Activated CD4-positive, alpha-beta T cell treated with anti-CD3 and anti-CD28 coated beads for 36 hours (primary cell): Measurements from ENCODE around the gene STARD5. TPM values are rescaled to one million over a fixed set of nuclear protein-coding genes. Genes with fewer than 3 reads are reported as not detected.

Source experiments
- ATAC-seq: fragments of 200-7000 bp; cut with Tn5 transposase; one replicate; pipeline ENCODE4 v1.10.0; 2021; ENCODE audit warnings: mild to moderate bottlenecking, moderate library complexity
- CTCF ChIA-PET: fragments of 350-600 bp; sonication (Branson Sonifier 250); formaldehyde crosslinking; loops from one replicate; lab custom pipeline; 2021; ENCODE audit warnings: antibody characterized with exemption; lab: Charles Lee
- POLR2A ChIA-PET: fragments of 350-600 bp; sonication (Branson Sonifier 250); formaldehyde crosslinking; loops from one replicate; lab custom pipeline; 2021; ENCODE audit warnings: antibody characterized with exemption, inconsistent platforms; lab: Charles Lee
- DNase-seq: peaks from one replicate; pipeline ENCODE4 v3.0.0-alpha.2; 2020
- H3K27ac Mint-ChIP-seq: one replicate; pipeline ENCODE4 v1.8.0; 2021; ENCODE audit warnings: mixed read lengths
- H3K27me3 Mint-ChIP-seq: one replicate; pipeline ENCODE4 v1.8.0; 2021; ENCODE audit warnings: mixed read lengths
- H3K36me3 Mint-ChIP-seq: one replicate; pipeline ENCODE4 v1.8.0; 2021; ENCODE audit warnings: low read depth, mixed read lengths
- H3K4me1 Mint-ChIP-seq: one replicate; pipeline ENCODE4 v1.8.0; 2021; ENCODE audit warnings: mixed read lengths
- H3K4me3 Mint-ChIP-seq: one replicate; pipeline ENCODE4 v1.8.0; 2021; ENCODE audit warnings: mild to moderate bottlenecking, moderate library complexity, mixed read lengths
- H3K9me3 Mint-ChIP-seq: one replicate; pipeline ENCODE4 v1.8.0; 2021; ENCODE audit warnings: low read depth, mixed read lengths
- intact Hi-C, 2 experiments: fragments of 100-400 bp; cut with DNase I in 1 of 2; cut with micrococcal nuclease in 1 of 2; formaldehyde crosslinking; loops; one replicate each; pipeline versions ENCODE4 v1.14.2 to v1.15.1; 2022 to 2024; cut with DNase I, micrococcal nuclease
- total RNA-seq, 2 experiments: library from RNA; stranded (reverse); gene quantifications; one replicate each; pipeline ENCODE4 v1.2.3, GENCODE V29; 2021

Gene STARD5
- total RNA-seq, 2 experiments from 2014 or later: 8.9 to 9.2 TPM

DNA sequence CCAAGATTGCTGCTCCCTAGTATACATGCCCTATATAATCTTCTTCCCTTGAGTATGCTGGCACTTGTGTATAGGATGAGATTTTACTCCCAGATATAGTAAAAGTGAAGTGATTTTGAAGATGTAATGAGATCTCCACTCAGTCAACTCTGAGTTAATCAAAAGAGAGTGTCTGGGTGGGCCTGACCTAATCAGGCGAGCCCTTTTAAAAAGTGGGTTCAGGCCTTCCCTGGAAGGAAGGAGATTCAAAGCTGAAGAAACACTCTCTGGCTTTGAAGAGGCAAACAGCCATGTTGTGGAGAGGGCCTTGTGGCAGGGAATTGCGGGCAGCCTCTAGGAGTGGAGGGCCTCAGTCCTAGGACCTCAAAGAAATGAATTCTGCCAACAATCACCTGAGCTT lies 5.5 kb upstream of the STARD5 start:
- no peak overlapping the region for H3K4me3 Mint-ChIP-seq
- DNase-seq: no peak
- ChIA-PET POLR2A (no interaction called here), CTCF (interaction anchor here (1.0 kb wide), 1 partner anchor 63 kb away, joined by 4 read pairs; no protein-coding TSS in a partner anchor)
- intact Hi-C loops: no loop called here
- peaks cover 2% of the 10 kb centered on the region for H3K36me3 Mint-ChIP-seq
- H3K27me3 Mint-ChIP-seq: no peaks in the 10 kb centered on the region
- peaks cover 21% of the 10 kb centered on the region for H3K4me1 Mint-ChIP-seq
- H3K9me3 Mint-ChIP-seq: no peaks in the 10 kb centered on the region
- no peak for ATAC-seq
- no peak overlapping the region for H3K27ac Mint-ChIP-seq

DNA sequence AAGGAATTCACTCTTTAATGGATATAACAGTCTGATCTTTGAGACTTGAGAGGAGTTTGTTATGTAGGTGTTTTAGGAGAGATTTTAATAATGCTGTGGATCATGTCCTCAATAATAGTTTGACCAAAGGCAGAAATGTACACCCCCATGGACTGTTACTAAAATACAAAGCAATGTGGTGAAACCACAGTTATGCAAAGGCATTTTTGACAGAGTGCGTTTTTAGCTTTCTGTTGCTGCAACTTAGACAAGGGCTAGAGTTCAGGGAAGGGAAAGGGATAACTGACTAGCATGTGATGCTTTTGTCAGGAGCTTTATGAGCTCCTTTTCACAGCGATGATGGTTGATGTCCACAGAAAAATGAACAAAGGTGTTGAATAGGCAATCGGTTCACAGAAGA lies 3.6 kb upstream of the STARD5 start:
- Mint-ChIP-seq H3K9me3 (no peaks in the 10 kb centered on the region), H3K4me1 (peaks cover 32% of the 10 kb centered on the region), H3K4me3 (no peak overlapping the region), H3K27ac (no peak overlapping the region), H3K36me3 (peaks cover 2% of the 10 kb centered on the region), H3K27me3 (no peaks in the 10 kb centered on the region)
- CTCF ChIA-PET: interaction anchor here (0.9 to 2.7 kb wide), 8 partner anchors 14 to 72 kb away, joined by 3 to 23 read pairs (median 4); no protein-coding TSS in a partner anchor
- POLR2A ChIA-PET: no interaction called here
- intact Hi-C loops: no loop called here
- DNase-seq (no peak), ATAC-seq (no peak)

DNA sequence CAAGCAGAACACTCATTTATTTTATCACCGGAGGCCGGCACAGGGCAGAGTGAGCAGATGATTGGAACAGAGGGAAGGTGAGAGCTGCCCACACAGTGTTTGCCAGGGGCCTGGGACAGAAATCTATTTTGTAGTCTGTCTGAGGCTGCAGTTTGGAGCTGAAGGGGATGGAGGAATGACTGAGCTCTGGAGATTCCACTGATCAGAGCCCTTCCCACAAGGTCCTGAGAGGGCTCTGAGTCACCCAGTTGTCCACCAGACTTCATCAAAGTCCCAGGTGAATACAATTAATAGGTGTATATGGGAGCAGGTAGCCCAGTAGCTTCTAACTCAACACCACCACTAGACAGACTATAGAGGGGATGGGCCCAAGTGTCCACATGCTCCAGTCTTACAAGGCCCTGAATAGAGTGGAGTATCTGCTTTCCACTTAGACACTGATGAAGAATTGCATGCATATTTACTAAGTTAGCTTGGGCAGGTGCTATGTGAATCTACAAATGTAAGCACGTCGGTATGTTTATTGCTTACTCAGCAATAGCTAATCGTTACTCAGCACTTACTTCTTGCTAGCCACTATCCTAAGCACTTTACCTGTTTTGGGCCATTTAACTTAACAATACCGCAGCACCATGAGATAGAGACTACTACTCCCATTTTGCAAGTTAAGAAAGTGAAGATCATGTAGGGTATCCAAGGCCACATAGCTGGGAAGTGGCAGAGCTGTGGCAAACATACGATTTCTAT lies 2.7 kb upstream of the STARD5 start:
- Mint-ChIP-seq H3K27ac (no peak overlapping the region), H3K4me3 (no peak overlapping the region), H3K27me3 (no peaks in the 10 kb centered on the region), H3K4me1 (peaks cover 38% of the 10 kb centered on the region), H3K9me3 (no peaks in the 10 kb centered on the region), H3K36me3 (peaks cover 4% of the 10 kb centered on the region)
- ChIA-PET CTCF (interaction anchor here (0.7 to 2.7 kb wide), 9 partner anchors 9 to 73 kb away, joined by 3 to 23 read pairs (median 4); no protein-coding TSS in a partner anchor), POLR2A (no interaction called here)
- DNase-seq (no peak), ATAC-seq (no peak)
- intact Hi-C loops: no loop called here

DNA sequence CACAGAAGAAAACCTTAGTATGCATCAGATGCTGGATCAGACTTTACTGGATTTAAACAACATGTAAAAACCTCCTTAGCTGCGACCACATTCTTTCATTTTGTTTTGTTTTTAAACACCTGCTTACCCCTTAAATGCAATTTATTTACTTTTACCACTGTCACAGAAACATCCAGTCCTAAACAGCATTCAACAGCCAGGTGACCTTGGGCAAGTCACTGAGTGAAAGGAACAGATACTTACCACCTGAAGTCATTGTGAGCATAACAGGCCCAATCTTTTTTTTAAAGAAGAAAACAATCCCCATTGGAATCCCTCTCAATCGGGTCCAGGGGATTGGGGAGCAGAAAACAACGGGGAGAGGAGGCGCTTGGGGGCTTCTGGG lies 390 bp downstream of the STARD5 start:
- ATAC-seq (no peak), DNase-seq (no peak)
- peaks cover 27% of the 10 kb centered on the region for H3K4me1 Mint-ChIP-seq
- H3K27ac Mint-ChIP-seq: peak overlapping the region; percentile 83
- H3K27me3 Mint-ChIP-seq: no peaks in the 10 kb centered on the region
- ChIA-PET CTCF (interaction anchor here (0.7 to 2.5 kb wide), 7 partner anchors 12 to 58 kb away, joined by 3 to 18 read pairs (median 6); no protein-coding TSS in a partner anchor), POLR2A (interaction anchor here (1.0 to 2.1 kb wide), 9 partner anchors 15 to 939 kb away, joined by 3 to 23 read pairs (median 6); partner anchors contain the start of genes EFL1 and SAXO2)
- peaks cover 15% of the 10 kb centered on the region for H3K36me3 Mint-ChIP-seq
- H3K4me3 Mint-ChIP-seq: peak overlapping the region; percentile 95
- intact Hi-C loops: loop anchor here in 1 of 2 experiments (5.0 kb wide), 1 partner anchor 36 kb away; no protein-coding TSS in a partner anchor
- H3K9me3 Mint-ChIP-seq: no peaks in the 10 kb centered on the region

DNA sequence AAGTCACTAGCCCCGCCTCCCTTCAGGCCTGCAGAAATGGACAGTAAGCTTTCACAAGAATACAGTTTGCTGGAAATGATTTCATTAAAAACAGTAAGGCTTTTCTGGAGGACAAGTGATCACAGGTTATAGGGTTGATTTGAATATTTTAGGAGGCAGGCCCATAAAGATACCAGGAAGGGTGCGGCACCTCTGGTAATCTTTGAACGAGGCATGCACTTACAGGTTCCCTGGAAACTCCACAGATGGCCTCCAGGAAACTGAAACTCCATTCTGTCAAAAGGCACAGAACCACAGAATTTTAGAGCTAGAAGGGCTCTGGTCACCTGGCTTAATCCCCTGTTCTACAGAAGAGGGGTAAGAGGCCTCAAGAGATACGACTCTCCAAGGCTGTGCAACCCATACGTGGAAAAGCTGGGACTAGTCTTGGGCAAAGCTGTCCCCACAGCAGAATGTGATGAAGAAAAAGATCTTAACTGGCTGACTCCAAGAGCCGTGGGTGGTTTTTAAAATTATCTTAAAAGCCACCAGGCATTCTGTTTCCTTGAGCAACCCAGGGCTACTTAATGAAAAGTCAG lies 1.2 kb downstream of the STARD5 start:
- Mint-ChIP-seq H3K4me3 (peak overlapping the region; percentile 95), H3K9me3 (no peaks in the 10 kb centered on the region), H3K4me1 (peaks cover 27% of the 10 kb centered on the region), H3K36me3 (peaks cover 19% of the 10 kb centered on the region), H3K27me3 (no peaks in the 10 kb centered on the region), H3K27ac (peak overlapping the region; percentile 33)
- ATAC-seq (no peak), DNase-seq (no peak)
- POLR2A ChIA-PET: interaction anchor here (1.6 to 2.1 kb wide), 2 partner anchors 28 to 31 kb away, joined by 3 to 23 read pairs; no protein-coding TSS in a partner anchor
- CTCF ChIA-PET: interaction anchor here (0.9 to 2.2 kb wide), 5 partner anchors 16 to 56 kb away, joined by 3 to 7 read pairs (median 4); no protein-coding TSS in a partner anchor
- intact Hi-C loops: loop anchor here in 1 of 2 experiments (5.0 kb wide), 1 partner anchor 35 kb away; no protein-coding TSS in a partner anchor

DNA sequence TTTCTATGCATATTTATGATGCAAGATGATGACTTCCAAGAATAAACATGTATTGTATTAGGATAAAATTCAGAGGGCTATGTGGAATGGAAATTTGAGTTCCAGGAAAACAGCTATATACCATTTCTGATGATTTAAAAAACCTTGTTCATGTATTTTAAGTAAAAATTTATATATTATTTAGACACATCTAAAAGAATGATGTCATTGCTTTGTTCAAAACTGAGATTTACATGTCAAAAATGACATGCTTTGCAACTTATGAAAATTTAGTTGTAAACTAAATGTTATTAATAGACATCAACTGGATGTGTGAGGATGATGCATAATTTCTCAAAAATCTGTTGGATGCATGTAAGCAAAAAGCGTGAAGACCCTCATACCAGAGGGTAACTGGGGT lies 2.3 kb downstream of the STARD5 start:
- DNase-seq (no peak), ATAC-seq (no peak)
- ChIA-PET CTCF (interaction anchor here (1.1 to 1.7 kb wide), 4 partner anchors 14 to 55 kb away, joined by 3 to 8 read pairs (median 4); no protein-coding TSS in a partner anchor), POLR2A (interaction anchor here (0.8 to 1.6 kb wide), 3 partner anchors 17 to 27 kb away, joined by 3 read pairs; no protein-coding TSS in a partner anchor)
- no peak overlapping the region for H3K27ac Mint-ChIP-seq
- H3K36me3 Mint-ChIP-seq: peaks cover 25% of the 10 kb centered on the region
- intact Hi-C loops: loop anchor here in 1 of 2 experiments (5.0 kb wide), 1 partner anchor 34 kb away; no protein-coding TSS in a partner anchor
- H3K27me3 Mint-ChIP-seq: no peaks in the 10 kb centered on the region
- peaks cover 27% of the 10 kb centered on the region for H3K4me1 Mint-ChIP-seq
- no peak overlapping the region for H3K4me3 Mint-ChIP-seq
- H3K9me3 Mint-ChIP-seq: no peaks in the 10 kb centered on the region

DNA sequence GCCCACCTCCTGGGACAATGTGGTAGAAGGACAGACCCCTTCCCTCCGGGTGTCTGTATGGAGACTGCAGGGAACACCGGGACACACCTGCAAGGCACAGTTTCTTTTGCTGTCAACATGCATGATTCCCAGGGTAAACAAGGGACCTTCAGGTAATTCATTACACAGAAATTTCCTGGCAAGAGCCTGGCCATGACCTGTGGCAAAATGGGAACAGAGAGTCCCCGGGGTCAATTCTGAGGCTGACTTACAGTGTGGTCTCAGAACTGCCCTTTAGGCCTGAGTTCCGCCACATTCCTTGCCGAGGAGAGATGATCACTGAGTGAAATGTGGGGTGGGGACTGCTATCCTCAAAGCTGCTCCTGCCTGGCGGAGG lies 6.3 kb downstream of the STARD5 start:
- Mint-ChIP-seq H3K27ac (no peak overlapping the region), H3K4me1 (peaks cover 37% of the 10 kb centered on the region), H3K4me3 (no peak overlapping the region), H3K27me3 (no peaks in the 10 kb centered on the region), H3K9me3 (no peaks in the 10 kb centered on the region), H3K36me3 (peaks cover 52% of the 10 kb centered on the region)
- intact Hi-C loops: loop anchor here in 1 of 2 experiments (10.0 kb wide), 1 partner anchor 67 kb away; no protein-coding TSS in a partner anchor
- ChIA-PET POLR2A (no interaction called here), CTCF (no interaction called here)
- DNase-seq: no peak
- no peak for ATAC-seq

DNA sequence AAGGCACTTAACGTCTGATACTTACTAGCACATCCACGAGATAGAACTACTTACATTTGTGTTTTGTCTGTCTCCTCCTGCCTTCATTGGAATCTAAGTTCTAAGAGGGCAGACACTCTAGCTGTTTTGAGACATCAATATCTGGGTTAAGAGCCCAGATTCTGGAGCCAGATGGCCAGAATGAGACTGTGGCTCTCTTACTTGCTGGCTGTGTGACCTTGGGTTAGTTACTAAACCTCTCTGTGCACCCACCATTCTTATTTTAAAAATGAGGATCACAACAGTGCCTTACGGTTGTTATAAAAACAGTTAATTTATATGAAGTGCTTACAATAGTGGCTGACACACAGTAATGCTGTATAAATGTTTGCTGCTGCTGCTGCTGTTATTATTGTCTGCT lies 7.7 kb downstream of the STARD5 start:
- CTCF ChIA-PET: no interaction called here
- DNase-seq (no peak), ATAC-seq (no peak)
- H3K9me3 Mint-ChIP-seq: no peaks in the 10 kb centered on the region
- peaks cover 42% of the 10 kb centered on the region for H3K4me1 Mint-ChIP-seq
- peaks cover 61% of the 10 kb centered on the region for H3K36me3 Mint-ChIP-seq
- peak overlapping the region; percentile 12 for H3K27ac Mint-ChIP-seq
- H3K27me3 Mint-ChIP-seq: no peaks in the 10 kb centered on the region
- no peak overlapping the region for H3K4me3 Mint-ChIP-seq
- POLR2A ChIA-PET: no interaction called here
- intact Hi-C loops: loop anchor here in 1 of 2 experiments (10.0 kb wide), 1 partner anchor 69 kb away; no protein-coding TSS in a partner anchor

DNA sequence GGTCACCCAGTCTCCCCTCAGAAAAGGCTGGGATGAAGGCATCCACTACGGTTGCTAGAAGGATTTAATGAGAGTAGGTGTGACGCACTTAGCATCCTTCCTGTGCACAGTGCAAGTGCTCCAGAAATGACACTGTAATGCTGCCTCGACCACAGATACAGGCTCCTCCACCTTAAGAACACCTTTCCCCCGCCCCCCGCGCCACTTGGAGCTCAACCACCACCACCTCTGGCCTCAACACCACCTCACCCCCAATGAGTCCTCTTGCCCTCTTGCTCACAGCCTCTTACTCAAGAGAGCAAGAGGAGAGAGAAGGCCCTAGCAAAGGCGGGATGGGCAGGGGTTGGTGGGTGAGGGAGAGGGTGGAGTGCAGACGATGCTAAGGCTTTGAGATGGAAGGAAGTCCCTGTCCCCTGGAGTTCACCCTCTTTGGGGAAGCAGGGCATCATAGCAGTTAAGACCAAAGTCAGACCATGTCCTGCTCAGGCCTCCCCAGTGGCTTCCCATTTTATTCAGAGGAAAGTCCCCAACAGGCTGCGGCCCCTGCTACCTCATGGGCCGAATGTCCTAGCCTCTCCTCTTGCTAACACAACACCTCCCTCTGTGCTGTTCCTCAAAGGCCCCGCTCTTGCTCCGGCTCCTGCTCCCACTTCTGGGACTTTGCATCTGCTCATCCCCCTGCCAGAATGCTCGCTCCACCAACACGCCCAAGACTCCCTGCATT lies 8.3 kb downstream of the STARD5 start:
- Mint-ChIP-seq H3K9me3 (no peaks in the 10 kb centered on the region), H3K27ac (peak overlapping the region; percentile 63), H3K4me3 (no peak overlapping the region), H3K27me3 (no peaks in the 10 kb centered on the region), H3K36me3 (peaks cover 68% of the 10 kb centered on the region), H3K4me1 (peaks cover 49% of the 10 kb centered on the region)
- intact Hi-C loops: loop anchor here in 1 of 2 experiments (10.0 kb wide), 1 partner anchor 69 kb away; no protein-coding TSS in a partner anchor
- DNase-seq: peak; percentile 47
- peak; percentile 59 for ATAC-seq
- ChIA-PET CTCF (no interaction called here), POLR2A (no interaction called here)

DNA sequence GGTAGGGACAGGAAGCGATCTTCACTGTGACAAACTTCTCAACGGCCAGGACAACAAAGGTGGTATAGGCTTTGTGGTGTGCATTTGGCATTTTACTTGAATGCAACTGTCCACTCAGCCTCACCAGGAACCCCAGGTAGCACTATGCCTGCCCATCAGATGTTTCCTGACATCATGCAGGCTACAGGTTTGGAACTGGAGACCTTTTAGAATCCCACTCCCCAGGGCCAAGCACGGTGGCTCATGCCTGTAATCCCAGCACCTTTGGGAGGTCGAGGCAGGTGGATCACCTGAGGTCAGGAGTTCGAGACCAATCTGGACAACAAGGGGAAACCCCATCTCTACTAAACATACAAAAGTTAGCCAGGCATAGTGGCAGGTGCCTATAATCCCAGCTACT lies 9.6 kb downstream of the STARD5 start:
- Mint-ChIP-seq H3K4me1 (peaks cover 61% of the 10 kb centered on the region), H3K27me3 (no peaks in the 10 kb centered on the region), H3K36me3 (peaks cover 75% of the 10 kb centered on the region), H3K9me3 (peaks cover 5% of the 10 kb centered on the region), H3K27ac (peak overlapping the region; percentile 75), H3K4me3 (no peak overlapping the region)
- intact Hi-C loops: loop anchor here in 1 of 2 experiments (10.0 kb wide), 1 partner anchor 70 kb away; no protein-coding TSS in a partner anchor
- ChIA-PET POLR2A (no interaction called here), CTCF (interaction anchor here (0.9 kb wide), 1 partner anchor 48 kb away, joined by 3 read pairs; no protein-coding TSS in a partner anchor)
- ATAC-seq (no peak), DNase-seq (no peak)
